ENCODE results near the gene PPP2R3A.

GRCh38 chr3:136151219-136151618 lies 185.7 kb downstream of the PPP2R3A start:
- TF ChIP-seq EHMT2 (IDR thresholded peaks at IDR 0.05) (no peak), CEBPB (tag; IDR thresholded peaks at IDR 0.05) (no peak), NUFIP1 (IDR thresholded peaks at IDR 0.05; ENCODE audit: partially characterized antibody) (no peak), PRDM10 (IDR thresholded peaks at IDR 0.05; ENCODE audit: partially characterized antibody) (no peak), TARDBP (IDR thresholded peaks at IDR 0.05) (no peak), FOXM1 (IDR thresholded peaks at IDR 0.05; ENCODE audit: low read depth) (no peak), FOXM1 (CRISPR knock-in tag; IDR thresholded peaks at IDR 0.05; ENCODE audit: low read depth) (no peak), E2F8 (IDR thresholded peaks at IDR 0.05; ENCODE audit: low read depth, partially characterized antibody) (no peak), YY1 (IDR thresholded peaks at IDR 0.05; ENCODE audit: borderline replicate concordance in 1 of 3, control insufficient read depth in 1 of 3, extremely low read depth in 1 of 3, insufficient read depth in 3 of 3, insufficient read length in 1 of 3, insufficient replicate concordance in 2 of 3, low read depth in 1 of 3, low read length in 2 of 3) (no peak), EZH2 (IDR thresholded peaks at IDR 0.05; ENCODE audit: borderline replicate concordance, low read depth, low read length) (no peak)
- TF ChIP-seq, protein P1, sequence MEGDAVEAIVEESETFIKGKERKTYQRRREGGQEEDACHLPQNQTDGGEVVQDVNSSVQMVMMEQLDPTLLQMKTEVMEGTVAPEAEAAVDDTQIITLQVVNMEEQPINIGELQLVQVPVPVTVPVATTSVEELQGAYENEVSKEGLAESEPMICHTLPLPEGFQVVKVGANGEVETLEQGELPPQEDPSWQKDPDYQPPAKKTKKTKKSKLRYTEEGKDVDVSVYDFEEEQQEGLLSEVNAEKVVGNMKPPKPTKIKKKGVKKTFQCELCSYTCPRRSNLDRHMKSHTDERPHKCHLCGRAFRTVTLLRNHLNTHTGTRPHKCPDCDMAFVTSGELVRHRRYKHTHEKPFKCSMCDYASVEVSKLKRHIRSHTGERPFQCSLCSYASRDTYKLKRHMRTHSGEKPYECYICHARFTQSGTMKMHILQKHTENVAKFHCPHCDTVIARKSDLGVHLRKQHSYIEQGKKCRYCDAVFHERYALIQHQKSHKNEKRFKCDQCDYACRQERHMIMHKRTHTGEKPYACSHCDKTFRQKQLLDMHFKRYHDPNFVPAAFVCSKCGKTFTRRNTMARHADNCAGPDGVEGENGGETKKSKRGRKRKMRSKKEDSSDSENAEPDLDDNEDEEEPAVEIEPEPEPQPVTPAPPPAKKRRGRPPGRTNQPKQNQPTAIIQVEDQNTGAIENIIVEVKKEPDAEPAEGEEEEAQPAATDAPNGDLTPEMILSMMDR (IDR thresholded peaks at IDR 0.05 in 2 of 3, conservative IDR thresholded peaks at IDR 0.05 in 1 of 3; ENCODE audit: insufficient read depth in 2 of 3, low read depth in 1 of 3, low read length in 3 of 3): no peak

All from K562 (cell line).